AML-193 (cell line): Measurements from ENCODE around the gene CACNA2D3.

ENCODE experiments used
- DNase-seq, 2 experiments: peaks; one replicate each; lab custom pipeline; 2025; lab: John Stamatoyannopoulos, UW

CACNA2D3 gene

GRCh38 chr3:55007971-55008370 is 885.6 kb downstream of the CACNA2D3 start:
- DNase-seq = no peak

- DNase-seq = no peak
Measured at GRCh38 chr3:55009372-55009771, 887.0 kb downstream of the CACNA2D3 start.

- DNase-seq = no peak
Measured at GRCh38 chr3:55012091-55012490, 889.7 kb downstream of the CACNA2D3 start.

GRCh38 chr3:55013145-55013925 is 891.0 kb downstream of the CACNA2D3 start:
- DNase-seq = no peak

- no peak for DNase-seq
Measured at GRCh38 chr3:55014081-55014480, 891.7 kb downstream of the CACNA2D3 start.

GRCh38 chr3:55014906-55015305 is 892.6 kb downstream of the CACNA2D3 start:
- no peak for DNase-seq

- no peak for DNase-seq
Measured at GRCh38 chr3:55017876-55018275, 895.5 kb downstream of the CACNA2D3 start.

- no peak for DNase-seq
Measured at GRCh38 chr3:55030938-55031337, 908.6 kb downstream of the CACNA2D3 start.

GRCh38 chr3:55036883-55037577 is 914.7 kb downstream of the CACNA2D3 start:
- DNase-seq = no peak

GRCh38 chr3:55042591-55042990 is 920.2 kb downstream of the CACNA2D3 start:
- no peak for DNase-seq

GRCh38 chr3:55044486-55044885 is 922.1 kb downstream of the CACNA2D3 start:
- no peak for DNase-seq

GRCh38 chr3:55059027-55059629 is 936.8 kb downstream of the CACNA2D3 start:
- no peak for DNase-seq

- no peak for DNase-seq
Measured at GRCh38 chr3:55060896-55061719, 938.8 kb downstream of the CACNA2D3 start.

- DNase-seq = no peak
Measured at GRCh38 chr3:55061720-55062034, 939.3 kb downstream of the CACNA2D3 start.

- no peak for DNase-seq
Measured at GRCh38 chr3:55064164-55064563, 941.8 kb downstream of the CACNA2D3 start.

- no peak for DNase-seq
Measured at GRCh38 chr3:55065331-55065730, 943.0 kb downstream of the CACNA2D3 start.

- no peak for DNase-seq
Measured at GRCh38 chr3:55066551-55067047, 944.2 kb downstream of the CACNA2D3 start.

GRCh38 chr3:55069950-55070349 is 947.6 kb downstream of the CACNA2D3 start:
- DNase-seq = no peak

GRCh38 chr3:55074796-55075195 is 952.4 kb downstream of the CACNA2D3 start:
- DNase-seq = no peak

- no peak for DNase-seq
Measured at GRCh38 chr3:55075846-55076245, 953.5 kb downstream of the CACNA2D3 start.

- no peak for DNase-seq
Measured at GRCh38 chr3:55077726-55078125, 955.4 kb downstream of the CACNA2D3 start.

- no peak for DNase-seq
Measured at GRCh38 chr3:55078876-55079275, 956.5 kb downstream of the CACNA2D3 start.
